ENCODE data around the gene RAD18. TPM values are rescaled to one million over a fixed set of nuclear protein-coding genes. Genes with fewer than 3 reads are reported as not detected.

Gene RAD18
- polyA plus RNA-seq, 1 of the 3 experiments (the other 2 are of a cell fraction): 5.7 TPM

DNA sequence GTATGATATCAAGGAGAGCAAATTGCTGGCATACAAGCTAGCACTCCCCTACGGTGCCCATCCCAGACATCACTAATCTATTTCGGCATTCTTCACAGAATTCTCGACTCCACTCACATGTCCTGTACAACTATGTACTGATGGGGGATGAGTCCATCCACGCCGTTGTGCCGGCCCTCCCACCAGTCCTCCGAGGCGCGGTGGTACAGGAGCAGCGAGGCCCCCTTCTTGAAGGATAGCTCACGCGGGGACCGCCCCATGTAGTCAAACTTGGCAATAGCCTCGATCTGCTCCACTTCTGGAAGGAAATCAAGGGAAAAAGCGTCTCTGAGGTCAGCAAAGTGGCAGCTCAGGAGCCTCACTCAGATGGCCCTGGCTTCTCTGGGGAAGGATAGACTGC is 31.0 kb upstream of the RAD18 start (continued):
- TF ChIP-seq, protein P1, sequence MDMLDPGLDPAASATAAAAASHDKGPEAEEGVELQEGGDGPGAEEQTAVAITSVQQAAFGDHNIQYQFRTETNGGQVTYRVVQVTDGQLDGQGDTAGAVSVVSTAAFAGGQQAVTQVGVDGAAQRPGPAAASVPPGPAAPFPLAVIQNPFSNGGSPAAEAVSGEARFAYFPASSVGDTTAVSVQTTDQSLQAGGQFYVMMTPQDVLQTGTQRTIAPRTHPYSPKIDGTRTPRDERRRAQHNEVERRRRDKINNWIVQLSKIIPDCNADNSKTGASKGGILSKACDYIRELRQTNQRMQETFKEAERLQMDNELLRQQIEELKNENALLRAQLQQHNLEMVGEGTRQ (IDR thresholded peaks at IDR 0.05; ENCODE audit: borderline replicate concordance, low read depth, low read length): no peak
- TF ChIP-seq EP300 (IDR thresholded peaks at IDR 0.05; ENCODE audit: borderline replicate concordance in 1 of 2, low read depth in 1 of 2, low read length in 1 of 2): no peak
- TF ChIP-seq FOSL2 (IDR thresholded peaks at IDR 0.05; ENCODE audit: borderline replicate concordance, low read depth): no peak

DNA sequence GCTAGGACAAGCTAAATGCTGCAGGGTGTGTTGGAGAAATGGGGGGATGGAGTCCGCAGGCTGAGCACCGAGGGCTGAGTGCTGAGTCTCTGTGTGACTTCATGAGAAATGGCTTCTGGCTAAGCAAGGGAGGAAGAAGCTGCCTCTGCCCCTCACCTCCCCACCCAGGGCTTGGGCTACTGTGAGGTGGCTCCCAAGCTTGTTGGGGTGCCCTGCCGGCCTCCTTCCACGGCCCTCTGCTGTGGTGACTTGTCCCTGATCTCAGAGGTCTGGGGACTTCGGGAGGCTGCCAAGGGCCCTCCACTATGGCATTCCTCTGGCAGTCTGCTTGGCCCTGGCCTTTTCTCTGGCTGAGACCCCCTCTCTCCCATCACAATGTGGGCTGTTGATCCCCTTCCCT is 30.1 kb upstream of the RAD18 start:
- Histone ChIP-seq H3K36me3 (replicated peaks in 1 of 2; ENCODE audit: control insufficient read depth in 1 of 2, insufficient read depth in 2 of 2, low read length in 1 of 2) (no peaks in the 10 kb centered on the region), H3K9me2 (no peaks in the 10 kb centered on the region), H3K27me3 (ENCODE audit: insufficient read depth) (no peaks in the 10 kb centered on the region), H3K9me3 (no peaks in the 10 kb centered on the region), H3K4me2 (no peak overlapping the region), H4K20me1 (ENCODE audit: insufficient read depth) (no peaks in the 10 kb centered on the region), H3K79me2 (ENCODE audit: insufficient read depth) (no peaks in the 10 kb centered on the region), H3K4me1 (ENCODE audit: control insufficient read depth in 1 of 2, insufficient read depth in 2 of 2, low read depth in 1 of 2, low read length in 1 of 2) (peaks cover 0 to 2% of the 10 kb centered on the region in 2 experiments; a peak in 1 of 4 replicates), H3K4me3 (ENCODE audit: low read depth in 2 of 2, low read length in 1 of 2) (no peak overlapping the region), H3F3A (replicated peaks; ENCODE audit: insufficient read depth) (no peaks in the 10 kb centered on the region), H3K9ac (no peak overlapping the region), H3K27ac (ENCODE audit: low read depth in 2 of 2, low read length in 1 of 2) (no peak overlapping the region), H2AFZ (ENCODE audit: low read depth) (no peak overlapping the region)
- 75% methylated on average over 3 of the region's 5 CpGs for WGBS (ENCODE audit: low lambda C conversion rate)
- no peak for TF ChIP-seq GABPA (IDR thresholded peaks at IDR 0.05; ENCODE audit: low read depth)
- TF ChIP-seq RAD21 (IDR thresholded peaks at IDR 0.05; ENCODE audit: low read length): no peak
- no peak for TF ChIP-seq RCOR1 (IDR thresholded peaks at IDR 0.05; ENCODE audit: low read length)
- TF ChIP-seq NRF1 (IDR thresholded peaks at IDR 0.05; ENCODE audit: low read depth, low read length): no peak
- TF ChIP-seq, protein P1 (IDR thresholded peaks at IDR 0.05; ENCODE audit: borderline replicate concordance, low read depth, low read length): no peak
- no peak for TF ChIP-seq MXI1 (IDR thresholded peaks at IDR 0.05; ENCODE audit: low read depth, low read length)
- no peak for TF ChIP-seq SIN3A (IDR thresholded peaks at IDR 0.05; ENCODE audit: borderline replicate concordance, low read depth, low read length)
- TF ChIP-seq, protein P2, sequence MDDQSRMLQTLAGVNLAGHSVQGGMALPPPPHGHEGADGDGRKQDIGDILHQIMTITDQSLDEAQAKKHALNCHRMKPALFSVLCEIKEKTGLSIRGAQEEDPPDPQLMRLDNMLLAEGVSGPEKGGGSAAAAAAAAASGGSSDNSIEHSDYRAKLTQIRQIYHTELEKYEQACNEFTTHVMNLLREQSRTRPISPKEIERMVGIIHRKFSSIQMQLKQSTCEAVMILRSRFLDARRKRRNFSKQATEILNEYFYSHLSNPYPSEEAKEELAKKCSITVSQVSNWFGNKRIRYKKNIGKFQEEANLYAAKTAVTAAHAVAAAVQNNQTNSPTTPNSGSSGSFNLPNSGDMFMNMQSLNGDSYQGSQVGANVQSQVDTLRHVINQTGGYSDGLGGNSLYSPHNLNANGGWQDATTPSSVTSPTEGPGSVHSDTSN (IDR thresholded peaks at IDR 0.05): no peak
- TF ChIP-seq TAF1 (IDR thresholded peaks at IDR 0.05; ENCODE audit: borderline replicate concordance, low read depth, low read length): no peak
- TF ChIP-seq NFIC (IDR thresholded peaks at IDR 0.05; ENCODE audit: borderline replicate concordance): no peak
- TF ChIP-seq YY1 (IDR thresholded peaks at IDR 0.05; ENCODE audit: low read depth): no peak
- no peak for TF ChIP-seq FOXM1 (IDR thresholded peaks at IDR 0.05; ENCODE audit: low read depth)
- TF ChIP-seq JUND (IDR thresholded peaks at IDR 0.05): no peak
- no peak for TF ChIP-seq CTCF (IDR thresholded peaks at IDR 0.05)
- no peak for TF ChIP-seq RXRA (IDR thresholded peaks at IDR 0.05; ENCODE audit: borderline replicate concordance, low read depth)
- no peak for TF ChIP-seq SMC3 (IDR thresholded peaks at IDR 0.05; ENCODE audit: low read depth, low read length)
- no peak for TF ChIP-seq REST (IDR thresholded peaks at IDR 0.05; ENCODE audit: low read depth, low read length)
- no peak for TF ChIP-seq RFX5 (IDR thresholded peaks at IDR 0.05; ENCODE audit: low read length)
- TF ChIP-seq TCF12 (IDR thresholded peaks at IDR 0.05): no peak
- TF ChIP-seq USF1 (IDR thresholded peaks at IDR 0.05; ENCODE audit: borderline replicate concordance, low read depth): no peak
- CTCF ChIA-PET: interaction anchor here (7.2 to 10.5 kb wide), 3 partner anchors 19 to 310 kb away, joined by 42 to 151 read pairs (median 150); no protein-coding TSS in a partner anchor
- POLR2A ChIA-PET: no interaction called here
- no peak for DNase-seq

Data from SK-N-SH (cell line).